Vagina (tissue), 2 donors: ENCODE data around the gene TMEM25.

Experiments used
- POLR2A ChIP-seq, 2 donors: fragments of 450-650 bp; IDR thresholded peaks; one replicate each; pipeline ENCODE4 v1.6.1; 2017; ENCODE audit warnings: antibody characterized with exemption in 2 of 2, mild to moderate bottlenecking in 2 of 2, moderate library complexity in 2 of 2
- POLR2AphosphoS5 ChIP-seq, 2 donors: sonication (generic); formaldehyde crosslinking; IDR thresholded peaks; one replicate each; pipeline ENCODE4 v1.9.0; 2017; ENCODE audit warnings: antibody characterized with exemption in 2 of 2, mild to moderate bottlenecking in 2 of 2, low read depth in 1 of 2; ENCODE audit not compliant: insufficient read depth in 1 of 2
- TF ChIP-seq, protein P1 (sequence below), 3 experiments: fragments of 450-650 bp in 2 of 3; fragments of 200-600 bp in 1 of 3; sonication (generic) in 1 of 3; IDR thresholded peaks; one replicate each; pipeline ENCODE4 v1.5.1; 2017 to 2019; ENCODE audit warnings: antibody characterized with exemption in 3 of 3, mild to moderate bottlenecking in 2 of 3, moderate library complexity in 2 of 3

DNA sequence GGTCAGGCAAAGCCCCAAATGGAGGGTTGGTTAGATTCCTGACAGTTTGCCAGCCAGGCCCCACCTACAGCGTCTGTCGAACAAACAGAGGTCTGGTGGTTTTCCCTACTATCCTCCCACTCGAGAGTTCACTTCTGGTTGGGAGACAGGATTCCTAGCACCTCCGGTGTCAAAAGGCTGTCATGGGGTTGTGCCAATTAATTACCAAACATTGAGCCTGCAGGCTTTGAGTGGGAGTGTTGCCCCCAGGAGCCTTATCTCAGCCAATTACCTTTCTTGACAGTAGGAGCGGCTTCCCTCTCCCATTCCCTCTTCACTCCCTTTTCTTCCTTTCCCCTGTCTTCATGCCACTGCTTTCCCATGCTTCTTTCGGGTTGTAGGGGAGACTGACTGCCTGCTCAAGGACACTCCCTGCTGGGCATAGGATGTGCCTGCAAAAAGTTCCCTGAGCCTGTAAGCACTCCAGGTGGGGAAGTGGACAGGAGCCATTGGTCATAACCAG, 8.4 kb upstream of the TMEM25 start:
- no peak for TF ChIP-seq POLR2A (IDR thresholded peaks at IDR 0.05)
- TF ChIP-seq, protein P1, sequence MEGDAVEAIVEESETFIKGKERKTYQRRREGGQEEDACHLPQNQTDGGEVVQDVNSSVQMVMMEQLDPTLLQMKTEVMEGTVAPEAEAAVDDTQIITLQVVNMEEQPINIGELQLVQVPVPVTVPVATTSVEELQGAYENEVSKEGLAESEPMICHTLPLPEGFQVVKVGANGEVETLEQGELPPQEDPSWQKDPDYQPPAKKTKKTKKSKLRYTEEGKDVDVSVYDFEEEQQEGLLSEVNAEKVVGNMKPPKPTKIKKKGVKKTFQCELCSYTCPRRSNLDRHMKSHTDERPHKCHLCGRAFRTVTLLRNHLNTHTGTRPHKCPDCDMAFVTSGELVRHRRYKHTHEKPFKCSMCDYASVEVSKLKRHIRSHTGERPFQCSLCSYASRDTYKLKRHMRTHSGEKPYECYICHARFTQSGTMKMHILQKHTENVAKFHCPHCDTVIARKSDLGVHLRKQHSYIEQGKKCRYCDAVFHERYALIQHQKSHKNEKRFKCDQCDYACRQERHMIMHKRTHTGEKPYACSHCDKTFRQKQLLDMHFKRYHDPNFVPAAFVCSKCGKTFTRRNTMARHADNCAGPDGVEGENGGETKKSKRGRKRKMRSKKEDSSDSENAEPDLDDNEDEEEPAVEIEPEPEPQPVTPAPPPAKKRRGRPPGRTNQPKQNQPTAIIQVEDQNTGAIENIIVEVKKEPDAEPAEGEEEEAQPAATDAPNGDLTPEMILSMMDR (IDR thresholded peaks at IDR 0.05) = peak in 1 of 3 experiments; percentile 7
- TF ChIP-seq POLR2AphosphoS5 (IDR thresholded peaks at IDR 0.05; ENCODE audit: insufficient read depth in 1 of 2, low read depth in 1 of 2) = no peak
